IMR-90 (cell line): ENCODE measurements around the gene CXCL17.

ENCODE experiments used
- SMC3 ChIP-seq: fragments of 150-350 bp; IDR thresholded peaks from 2 replicates; pipeline ENCODE4 v1.6.1; 2016; ENCODE audit warnings: low read depth, mild to moderate bottlenecking, antibody characterized with exemption, low read length, moderate library complexity
- TF ChIP-seq, protein P1 (sequence below): conservative IDR thresholded peaks from 2 replicates; pipeline ENCODE4 v1.5.1; 2012; ENCODE audit warnings: mild to moderate bottlenecking, low read depth, low read length, improper control_type of control experiment

DNA sequence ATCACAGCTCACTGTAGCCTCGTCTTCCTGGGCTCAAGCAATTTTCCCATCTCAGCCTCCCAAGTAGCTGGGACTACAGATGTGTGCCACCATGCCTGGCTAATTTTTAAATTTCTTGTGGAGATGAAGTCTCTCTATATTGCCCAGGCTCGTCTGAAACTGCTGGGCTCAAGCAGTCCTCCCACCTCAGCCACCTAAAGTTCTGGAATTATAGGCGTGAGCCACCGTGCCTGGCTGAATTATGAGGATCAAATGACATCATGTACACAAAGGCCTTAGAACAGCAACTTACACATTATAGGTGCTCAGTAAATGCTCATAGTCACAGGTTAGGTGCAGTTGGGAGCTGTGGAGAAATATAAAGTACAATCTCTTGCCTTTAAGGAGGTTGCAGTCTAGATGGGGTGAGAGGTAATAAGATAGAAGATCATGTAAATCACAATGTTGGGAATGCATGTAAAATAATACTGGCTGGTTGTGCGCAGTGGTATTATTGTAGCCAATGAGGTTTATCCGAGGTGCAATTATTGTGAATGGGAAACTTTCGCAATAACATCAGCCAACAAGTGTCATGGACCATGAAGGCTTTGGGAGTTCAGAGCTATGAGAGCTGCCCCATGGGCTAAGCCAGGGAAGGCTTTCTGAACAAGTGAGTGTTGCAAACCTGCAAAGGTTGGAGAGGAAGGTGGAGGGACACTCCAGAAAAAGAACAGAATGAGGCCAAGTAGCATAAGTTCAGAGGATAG lies 29.8 kb upstream of the CXCL17 start:
- TF ChIP-seq, protein P1, sequence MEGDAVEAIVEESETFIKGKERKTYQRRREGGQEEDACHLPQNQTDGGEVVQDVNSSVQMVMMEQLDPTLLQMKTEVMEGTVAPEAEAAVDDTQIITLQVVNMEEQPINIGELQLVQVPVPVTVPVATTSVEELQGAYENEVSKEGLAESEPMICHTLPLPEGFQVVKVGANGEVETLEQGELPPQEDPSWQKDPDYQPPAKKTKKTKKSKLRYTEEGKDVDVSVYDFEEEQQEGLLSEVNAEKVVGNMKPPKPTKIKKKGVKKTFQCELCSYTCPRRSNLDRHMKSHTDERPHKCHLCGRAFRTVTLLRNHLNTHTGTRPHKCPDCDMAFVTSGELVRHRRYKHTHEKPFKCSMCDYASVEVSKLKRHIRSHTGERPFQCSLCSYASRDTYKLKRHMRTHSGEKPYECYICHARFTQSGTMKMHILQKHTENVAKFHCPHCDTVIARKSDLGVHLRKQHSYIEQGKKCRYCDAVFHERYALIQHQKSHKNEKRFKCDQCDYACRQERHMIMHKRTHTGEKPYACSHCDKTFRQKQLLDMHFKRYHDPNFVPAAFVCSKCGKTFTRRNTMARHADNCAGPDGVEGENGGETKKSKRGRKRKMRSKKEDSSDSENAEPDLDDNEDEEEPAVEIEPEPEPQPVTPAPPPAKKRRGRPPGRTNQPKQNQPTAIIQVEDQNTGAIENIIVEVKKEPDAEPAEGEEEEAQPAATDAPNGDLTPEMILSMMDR: no peak
- no peak for TF ChIP-seq SMC3
